DOHH2 (cell line): ENCODE data around the gene TREM1.

Source experiments
- H3F3A ChIP-seq: fragments of 200-600 bp; sonication (generic), shearing (Covaris generic); 2 replicates; pipeline ENCODE4 v1.6.0; 2016; ENCODE audit warnings: antibody characterized with exemption, mild to moderate bottlenecking; ENCODE audit not compliant: control insufficient read depth, insufficient read depth
- H3K27ac ChIP-seq: fragments of 200-600 bp; sonication (generic); 2 replicates; pipeline ENCODE4 v1.5.1; 2014; ENCODE audit warnings: low read depth, mild to moderate bottlenecking, low read length, moderate library complexity
- H3K27me3 ChIP-seq: fragments of 200-600 bp; sonication (generic); 2 replicates; pipeline ENCODE4 v1.6.1; 2014; ENCODE audit warnings: mild to moderate bottlenecking, low read length, mixed read lengths; ENCODE audit not compliant: control insufficient read depth
- H3K36me3 ChIP-seq: fragments of 200-600 bp; sonication (generic); 2 replicates; pipeline ENCODE4 v1.6.1; 2014; ENCODE audit warnings: mild to moderate bottlenecking, low read length, moderate library complexity, mixed read lengths; ENCODE audit not compliant: control insufficient read depth
- H3K4me1 ChIP-seq: fragments of 200-600 bp; sonication (generic); 2 replicates; pipeline ENCODE4 v1.6.1; 2014; ENCODE audit warnings: mild to moderate bottlenecking, low read length, mixed read lengths; ENCODE audit not compliant: control insufficient read depth
- H3K4me2 ChIP-seq: fragments of 200-600 bp; sonication (generic); 2 replicates; pipeline ENCODE4 v1.6.0; 2014; ENCODE audit warnings: mild to moderate bottlenecking, low read length, moderate library complexity
- H3K4me3 ChIP-seq: fragments of 200-600 bp; sonication (generic); 2 replicates; pipeline ENCODE4 v1.5.1; 2014; ENCODE audit warnings: mild to moderate bottlenecking, low read length, mixed read lengths
- H3K79me2 ChIP-seq: fragments of 200-600 bp; sonication (generic); 2 replicates; pipeline ENCODE4 v1.6.1; 2014; ENCODE audit warnings: mild to moderate bottlenecking, low read length, mixed read lengths; ENCODE audit not compliant: control insufficient read depth
- H3K9me2 ChIP-seq: fragments of 200-600 bp; sonication (generic); replicated peaks from 2 replicates; pipeline ENCODE4 v1.6.1; 2014; ENCODE audit warnings: mild to moderate bottlenecking, low read length, mixed read lengths; ENCODE audit not compliant: control insufficient read depth
- H3K9me3 ChIP-seq: fragments of 200-600 bp; sonication (generic); 2 replicates; pipeline ENCODE4 v1.6.1; 2014; ENCODE audit warnings: antibody characterized with exemption, low read length, mixed read lengths; ENCODE audit not compliant: control insufficient read depth, insufficient read depth
- H4K20me1 ChIP-seq: fragments of 200-600 bp; sonication (generic); 2 replicates; pipeline ENCODE4 v1.6.0; 2014; ENCODE audit warnings: low read depth, mild to moderate bottlenecking, antibody characterized with exemption, low read length, moderate library complexity; ENCODE audit not compliant: control insufficient read depth, insufficient read depth
- CTCF ChIP-seq: fragments of 200-600 bp; sonication (generic); IDR thresholded peaks from one replicate; pipeline ENCODE4 v1.5.1; 2014; ENCODE audit warnings: antibody characterized with exemption, mild to moderate bottlenecking, low read depth, low read length; ENCODE audit not compliant: poor library complexity, severe bottlenecking
- EZH2phosphoT487 ChIP-seq: fragments of 200-600 bp; sonication (generic); IDR thresholded peaks from 2 replicates; pipeline ENCODE4 v1.6.1; 2017; ENCODE audit warnings: borderline replicate concordance, mild to moderate bottlenecking, antibody characterized with exemption, low read length, moderate library complexity, mixed read lengths

The TREM1 gene

GRCh38 chr6:41236276-41236675 lies 50.2 kb downstream of the TREM1 start:
- H3K27me3 ChIP-seq = peaks cover 14% of the 10 kb centered on the region
- H3K4me2 ChIP-seq = no peak overlapping the region
- H3K4me1 ChIP-seq = no peaks in the 10 kb centered on the region
- H4K20me1 ChIP-seq = no peaks in the 10 kb centered on the region
- TF ChIP-seq EZH2phosphoT487 (no peak), CTCF (no peak)
- no peak overlapping the region for H3K27ac ChIP-seq
- no peaks in the 10 kb centered on the region for H3F3A ChIP-seq
- no peaks in the 10 kb centered on the region for H3K9me2 ChIP-seq
- no peak overlapping the region for H3K4me3 ChIP-seq
- H3K36me3 ChIP-seq = no peaks in the 10 kb centered on the region
- no peaks in the 10 kb centered on the region for H3K79me2 ChIP-seq
- H3K9me3 ChIP-seq = no peaks in the 10 kb centered on the region

GRCh38 chr6:41232667-41233066 lies 53.8 kb downstream of the TREM1 start:
- Histone ChIP-seq H3K4me3 (no peak overlapping the region), H3K27me3 (peaks cover 12% of the 10 kb centered on the region), H3K27ac (no peak overlapping the region), H3K9me3 (no peaks in the 10 kb centered on the region), H3K36me3 (no peaks in the 10 kb centered on the region), H3K4me2 (no peak overlapping the region), H4K20me1 (no peaks in the 10 kb centered on the region), H3F3A (no peaks in the 10 kb centered on the region), H3K9me2 (no peaks in the 10 kb centered on the region), H3K4me1 (no peaks in the 10 kb centered on the region), H3K79me2 (no peaks in the 10 kb centered on the region)
- TF ChIP-seq EZH2phosphoT487 (no peak), CTCF (no peak)

GRCh38 chr6:41231246-41231645 lies 55.2 kb downstream of the TREM1 start:
- Histone ChIP-seq H3K4me2 (no peak overlapping the region), H3K79me2 (no peaks in the 10 kb centered on the region), H4K20me1 (no peaks in the 10 kb centered on the region), H3K27ac (no peak overlapping the region), H3K4me3 (no peak overlapping the region), H3K9me3 (no peaks in the 10 kb centered on the region), H3K36me3 (no peaks in the 10 kb centered on the region), H3K27me3 (peaks cover 12% of the 10 kb centered on the region), H3F3A (no peaks in the 10 kb centered on the region), H3K4me1 (no peaks in the 10 kb centered on the region), H3K9me2 (no peaks in the 10 kb centered on the region)
- TF ChIP-seq EZH2phosphoT487 (no peak), CTCF (no peak)

GRCh38 chr6:41229721-41230120 lies 56.8 kb downstream of the TREM1 start:
- H3K4me1 ChIP-seq = no peaks in the 10 kb centered on the region
- no peaks in the 10 kb centered on the region for H3K9me3 ChIP-seq
- TF ChIP-seq CTCF (no peak), EZH2phosphoT487 (no peak)

More at GRCh38 chr6:41229721-41230120, 56.8 kb downstream of the TREM1 start:
- Histone ChIP-seq H3K4me3 (no peak overlapping the region), H3K9me2 (no peaks in the 10 kb centered on the region), H4K20me1 (no peaks in the 10 kb centered on the region), H3K4me2 (no peak overlapping the region), H3K27me3 (peaks cover 12% of the 10 kb centered on the region), H3K27ac (no peak overlapping the region), H3F3A (no peaks in the 10 kb centered on the region), H3K79me2 (no peaks in the 10 kb centered on the region), H3K36me3 (no peaks in the 10 kb centered on the region)
